SK-N-SH treated with all-trans-retinoic acid at 6 μM for 48 hours (cell line): ENCODE measurements around the gene CD180.

ENCODE experiments used
- ATAC-seq: fragments of 200-7000 bp; cut with Tn5 transposase; 3 replicates; pipeline ENCODE4 v1.9.1; 2020; ENCODE audit warnings: mild to moderate bottlenecking, moderate library complexity
- BACH2 ChIP-seq: fragments of 250-450 bp; sonication (Bioruptor Pico); IDR thresholded peaks from 2 replicates; pipeline ENCODE4 v1.9.0; 2021; ENCODE audit warnings: mild to moderate bottlenecking, borderline replicate concordance
- CSDC2 ChIP-seq: fragments of 250-450 bp; sonication (Bioruptor Pico); IDR thresholded peaks from 2 replicates; pipeline ENCODE4 v1.5.0; 2020; ENCODE audit warnings: mild to moderate bottlenecking, moderate library complexity
- CSRNP3 ChIP-seq: fragments of 250-450 bp; sonication (Bioruptor Pico); IDR thresholded peaks from 2 replicates; pipeline ENCODE4 v1.5.1; 2021; ENCODE audit warnings: mild to moderate bottlenecking, moderate library complexity
- GLIS3 ChIP-seq: fragments of 250-450 bp; sonication (Bioruptor Pico); IDR thresholded peaks from 2 replicates; pipeline ENCODE4 v1.5.0; 2020; ENCODE audit warnings: mild to moderate bottlenecking, moderate library complexity
- ISL1 ChIP-seq: fragments of 250-450 bp; sonication (Bioruptor Pico); IDR thresholded peaks from 2 replicates; pipeline ENCODE4 v2.1.2; 2022; ENCODE audit warnings: mild to moderate bottlenecking, moderate library complexity
- OSR1 ChIP-seq: fragments of 250-450 bp; sonication (Bioruptor Pico); IDR thresholded peaks from 2 replicates; pipeline ENCODE4 v1.8.0; 2022; ENCODE audit warnings: moderate library complexity, mild to moderate bottlenecking, inconsistent platforms
- POU6F1 ChIP-seq: fragments of 250-450 bp; sonication (Bioruptor Pico); IDR thresholded peaks from 2 replicates; pipeline ENCODE4 v1.8.0; 2021; ENCODE audit warnings: low read depth, mild to moderate bottlenecking, moderate library complexity, borderline replicate concordance
- PPARA ChIP-seq: fragments of 250-450 bp; sonication (Bioruptor Pico); IDR thresholded peaks from 2 replicates; pipeline ENCODE4 v1.5.0; 2020; ENCODE audit warnings: mild to moderate bottlenecking, borderline replicate concordance
- RARB ChIP-seq: fragments of 250-450 bp; sonication (Bioruptor Pico); IDR thresholded peaks from 2 replicates; pipeline ENCODE4 v1.8.0; 2021; ENCODE audit warnings: mild to moderate bottlenecking, moderate library complexity
- SNAI2 ChIP-seq: fragments of 250-450 bp; sonication (Bioruptor Pico); IDR thresholded peaks from 2 replicates; pipeline ENCODE4 v1.5.0; 2020; ENCODE audit warnings: mild to moderate bottlenecking, moderate library complexity
- TCF4 ChIP-seq: fragments of 250-450 bp; sonication (Bioruptor Pico); IDR thresholded peaks from 2 replicates; pipeline ENCODE4 v1.8.0; 2021; ENCODE audit warnings: mild to moderate bottlenecking, moderate library complexity, borderline replicate concordance
- TOX ChIP-seq: fragments of 250-450 bp; sonication (Bioruptor Pico); IDR thresholded peaks from 2 replicates; pipeline ENCODE4 v1.8.0; 2021; ENCODE audit warnings: mild to moderate bottlenecking, moderate library complexity, borderline replicate concordance
- ZC3H10 ChIP-seq: fragments of 250-450 bp; sonication (Bioruptor Pico); IDR thresholded peaks from 2 replicates; pipeline ENCODE4 v1.5.1; 2021; ENCODE audit warnings: mild to moderate bottlenecking, moderate library complexity
- ZFP3 ChIP-seq: fragments of 250-450 bp; sonication (Bioruptor Pico); IDR thresholded peaks from 2 replicates; pipeline ENCODE4 v1.5.0; 2020; ENCODE audit warnings: mild to moderate bottlenecking, moderate library complexity
- ZFP30 ChIP-seq: fragments of 450-650 bp; formaldehyde crosslinking; IDR thresholded peaks from 2 replicates; pipeline ENCODE4 v1.5.0; 2022; ENCODE audit warnings: mild to moderate bottlenecking, moderate library complexity
- ZNF565 ChIP-seq: fragments of 450-650 bp; formaldehyde crosslinking; conservative IDR thresholded peaks from 2 replicates; pipeline ENCODE4 v1.5.0; 2020; ENCODE audit warnings: low read depth, mild to moderate bottlenecking, moderate library complexity
- ZNF70 ChIP-seq: fragments of 450-650 bp; formaldehyde crosslinking; IDR thresholded peaks from 2 replicates; pipeline ENCODE4 v1.5.0; 2020; ENCODE audit warnings: mild to moderate bottlenecking, moderate library complexity
- ZNF8 ChIP-seq: fragments of 450-650 bp; formaldehyde crosslinking; IDR thresholded peaks from 2 replicates; pipeline ENCODE4 v1.5.0; 2020; ENCODE audit warnings: mild to moderate bottlenecking, moderate library complexity
- TF ChIP-seq, protein P1 (sequence below): fragments of 250-450 bp; sonication (Bioruptor Pico); IDR thresholded peaks from 2 replicates; pipeline ENCODE4 v1.8.0; 2020; ENCODE audit warnings: mild to moderate bottlenecking, moderate library complexity, borderline replicate concordance
- TF ChIP-seq, protein P2 (sequence below): fragments of 250-450 bp; sonication (Bioruptor Pico); IDR thresholded peaks from 2 replicates; pipeline ENCODE4 v1.5.0; 2020; ENCODE audit warnings: mild to moderate bottlenecking, moderate library complexity
- TF ChIP-seq, protein P3 (sequence below): fragments of 250-450 bp; sonication (Bioruptor Pico); IDR thresholded peaks from 2 replicates; pipeline ENCODE4 v1.5.1; 2020; ENCODE audit warnings: low read depth, mild to moderate bottlenecking, moderate library complexity

CD180 gene

GRCh38 chr5:67200809-67201562 is 4.4 kb upstream of the CD180 start:
- TF ChIP-seq, protein P1, sequence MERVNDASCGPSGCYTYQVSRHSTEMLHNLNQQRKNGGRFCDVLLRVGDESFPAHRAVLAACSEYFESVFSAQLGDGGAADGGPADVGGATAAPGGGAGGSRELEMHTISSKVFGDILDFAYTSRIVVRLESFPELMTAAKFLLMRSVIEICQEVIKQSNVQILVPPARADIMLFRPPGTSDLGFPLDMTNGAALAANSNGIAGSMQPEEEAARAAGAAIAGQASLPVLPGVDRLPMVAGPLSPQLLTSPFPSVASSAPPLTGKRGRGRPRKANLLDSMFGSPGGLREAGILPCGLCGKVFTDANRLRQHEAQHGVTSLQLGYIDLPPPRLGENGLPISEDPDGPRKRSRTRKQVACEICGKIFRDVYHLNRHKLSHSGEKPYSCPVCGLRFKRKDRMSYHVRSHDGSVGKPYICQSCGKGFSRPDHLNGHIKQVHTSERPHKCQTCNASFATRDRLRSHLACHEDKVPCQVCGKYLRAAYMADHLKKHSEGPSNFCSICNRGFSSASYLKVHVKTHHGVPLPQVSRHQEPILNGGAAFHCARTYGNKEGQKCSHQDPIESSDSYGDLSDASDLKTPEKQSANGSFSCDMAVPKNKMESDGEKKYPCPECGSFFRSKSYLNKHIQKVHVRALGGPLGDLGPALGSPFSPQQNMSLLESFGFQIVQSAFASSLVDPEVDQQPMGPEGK, result no peak
- no peak for TF ChIP-seq BACH2 (CRISPR knock-in tag)
- no peak for TF ChIP-seq ZFP30
- no peak for TF ChIP-seq OSR1 (CRISPR knock-in tag)
- no peak for TF ChIP-seq ZNF8
- TF ChIP-seq, protein P2, sequence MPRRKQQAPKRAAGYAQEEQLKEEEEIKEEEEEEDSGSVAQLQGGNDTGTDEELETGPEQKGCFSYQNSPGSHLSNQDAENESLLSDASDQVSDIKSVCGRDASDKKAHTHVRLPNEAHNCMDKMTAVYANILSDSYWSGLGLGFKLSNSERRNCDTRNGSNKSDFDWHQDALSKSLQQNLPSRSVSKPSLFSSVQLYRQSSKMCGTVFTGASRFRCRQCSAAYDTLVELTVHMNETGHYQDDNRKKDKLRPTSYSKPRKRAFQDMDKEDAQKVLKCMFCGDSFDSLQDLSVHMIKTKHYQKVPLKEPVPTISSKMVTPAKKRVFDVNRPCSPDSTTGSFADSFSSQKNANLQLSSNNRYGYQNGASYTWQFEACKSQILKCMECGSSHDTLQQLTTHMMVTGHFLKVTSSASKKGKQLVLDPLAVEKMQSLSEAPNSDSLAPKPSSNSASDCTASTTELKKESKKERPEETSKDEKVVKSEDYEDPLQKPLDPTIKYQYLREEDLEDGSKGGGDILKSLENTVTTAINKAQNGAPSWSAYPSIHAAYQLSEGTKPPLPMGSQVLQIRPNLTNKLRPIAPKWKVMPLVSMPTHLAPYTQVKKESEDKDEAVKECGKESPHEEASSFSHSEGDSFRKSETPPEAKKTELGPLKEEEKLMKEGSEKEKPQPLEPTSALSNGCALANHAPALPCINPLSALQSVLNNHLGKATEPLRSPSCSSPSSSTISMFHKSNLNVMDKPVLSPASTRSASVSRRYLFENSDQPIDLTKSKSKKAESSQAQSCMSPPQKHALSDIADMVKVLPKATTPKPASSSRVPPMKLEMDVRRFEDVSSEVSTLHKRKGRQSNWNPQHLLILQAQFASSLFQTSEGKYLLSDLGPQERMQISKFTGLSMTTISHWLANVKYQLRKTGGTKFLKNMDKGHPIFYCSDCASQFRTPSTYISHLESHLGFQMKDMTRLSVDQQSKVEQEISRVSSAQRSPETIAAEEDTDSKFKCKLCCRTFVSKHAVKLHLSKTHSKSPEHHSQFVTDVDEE (CRISPR knock-in tag), result no peak
- TF ChIP-seq CSDC2 (CRISPR knock-in tag), result no peak
- TF ChIP-seq RARB (CRISPR knock-in tag), result no peak
- TF ChIP-seq GLIS3 (CRISPR knock-in tag), result no peak
- no peak for ATAC-seq

DNA sequence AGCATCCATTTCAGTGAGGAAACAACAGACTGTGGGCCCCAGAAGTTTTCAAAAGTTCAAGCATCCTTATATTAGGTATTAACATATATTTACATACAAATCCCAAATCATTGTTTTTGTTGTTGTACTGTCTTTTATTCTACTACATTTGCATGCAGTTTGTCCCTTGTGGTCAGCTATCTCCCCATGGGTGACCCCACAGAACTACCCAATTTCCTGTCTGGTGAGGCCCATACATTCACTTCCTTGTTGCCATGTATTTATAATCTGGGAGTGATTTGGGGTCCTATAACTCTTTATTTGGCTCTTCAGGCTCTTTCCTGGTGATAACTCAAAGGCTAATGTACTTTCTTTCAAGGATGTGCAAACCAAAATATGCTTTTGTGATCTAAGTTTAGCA is 3.3 kb upstream of the CD180 start:
- TF ChIP-seq SNAI2 (no peak), OSR1 (CRISPR knock-in tag) (no peak), BACH2 (CRISPR knock-in tag) (no peak), ZFP3 (CRISPR knock-in tag) (no peak), ZC3H10 (CRISPR knock-in tag) (no peak), ZNF70 (CRISPR knock-in tag) (no peak), ZNF8 (no peak), ZNF565 (CRISPR knock-in tag) (no peak), ZFP30 (no peak), ISL1 (CRISPR knock-in tag) (no peak), CSRNP3 (no peak), TOX (no peak), POU6F1 (no peak)
- TF ChIP-seq, protein P1, result no peak
- TF ChIP-seq, protein P3, sequence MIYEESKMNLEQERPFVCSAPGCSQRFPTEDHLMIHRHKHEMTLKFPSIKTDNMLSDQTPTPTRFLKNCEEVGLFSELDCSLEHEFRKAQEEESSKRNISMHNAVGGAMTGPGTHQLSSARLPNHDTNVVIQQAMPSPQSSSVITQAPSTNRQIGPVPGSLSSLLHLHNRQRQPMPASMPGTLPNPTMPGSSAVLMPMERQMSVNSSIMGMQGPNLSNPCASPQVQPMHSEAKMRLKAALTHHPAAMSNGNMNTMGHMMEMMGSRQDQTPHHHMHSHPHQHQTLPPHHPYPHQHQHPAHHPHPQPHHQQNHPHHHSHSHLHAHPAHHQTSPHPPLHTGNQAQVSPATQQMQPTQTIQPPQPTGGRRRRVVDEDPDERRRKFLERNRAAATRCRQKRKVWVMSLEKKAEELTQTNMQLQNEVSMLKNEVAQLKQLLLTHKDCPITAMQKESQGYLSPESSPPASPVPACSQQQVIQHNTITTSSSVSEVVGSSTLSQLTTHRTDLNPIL (CRISPR knock-in tag), result no peak
- no peak for ATAC-seq

- ATAC-seq, result no peak
- TF ChIP-seq, protein P2 (CRISPR knock-in tag), result no peak
- TF ChIP-seq ISL1 (CRISPR knock-in tag) (no peak), ZNF8 (no peak), CSDC2 (CRISPR knock-in tag) (no peak), TOX (no peak), ZFP30 (no peak), BACH2 (CRISPR knock-in tag) (no peak), TCF4 (CRISPR knock-in tag) (no peak), ZC3H10 (CRISPR knock-in tag) (no peak), PPARA (CRISPR knock-in tag) (no peak)
Observed at GRCh38 chr5:67198917-67199316, 2.3 kb upstream of the CD180 start.
